Neural cell (in vitro differentiated cells): ENCODE results near the gene PTHLH. TPM values are rescaled to one million over a fixed set of nuclear protein-coding genes. Genes with fewer than 3 reads are reported as not detected.

ENCODE experiments used
- H2AFZ ChIP-seq: fragments of 200-600, 300-800 bp; sonication (generic), shearing (Covaris generic); 2 replicates; pipeline ENCODE4 v1.6.0; 2014; ENCODE audit warnings: low read depth, mild to moderate bottlenecking, antibody characterized with exemption, low read length, moderate library complexity
- H3F3A ChIP-seq: fragments of 200-600 bp; shearing (Covaris generic); 2 replicates; pipeline ENCODE4 v1.6.1; 2016; ENCODE audit warnings: mild to moderate bottlenecking, moderate library complexity, mixed read lengths, antibody characterized with exemption, low read length; ENCODE audit not compliant: insufficient read depth, poor library complexity, severe bottlenecking
- H3K27ac ChIP-seq: fragments of 200-600, 300-800 bp; sonication (generic), shearing (Covaris generic); 2 replicates; pipeline ENCODE4 v1.5.1; 2014; ENCODE audit warnings: mild to moderate bottlenecking, low read length, moderate library complexity
- H3K27me3 ChIP-seq: fragments of 300-800, 200-600 bp; sonication (generic), shearing (Covaris generic); 2 replicates; pipeline ENCODE4 v1.6.0; 2014; ENCODE audit warnings: mild to moderate bottlenecking, low read depth, low read length, moderate library complexity; ENCODE audit not compliant: insufficient read depth
- H3K36me3 ChIP-seq: fragments of 300-800, 200-600 bp; sonication (generic), shearing (Covaris generic); 2 replicates; pipeline ENCODE4 v1.5.1; 2014; ENCODE audit warnings: mild to moderate bottlenecking, antibody characterized with exemption, low read length, moderate library complexity; ENCODE audit not compliant: insufficient read depth
- H3K4me2 ChIP-seq: fragments of 300-800, 200-600 bp; sonication (generic), shearing (Covaris generic); 2 replicates; pipeline ENCODE4 v1.6.0; 2014; ENCODE audit warnings: mild to moderate bottlenecking, low read length
- H3K4me3 ChIP-seq: fragments of 300-800, 200-600 bp; sonication (generic), shearing (Covaris generic); 2 replicates; pipeline ENCODE4 v1.5.1; 2014; ENCODE audit warnings: mild to moderate bottlenecking, low read length, moderate library complexity
- H3K79me2 ChIP-seq: fragments of 200-600 bp; shearing (Covaris generic); replicated peaks from 2 replicates; pipeline ENCODE4 v1.6.0; 2014; ENCODE audit warnings: mild to moderate bottlenecking, low read length, moderate library complexity; ENCODE audit not compliant: insufficient read depth
- H3K9ac ChIP-seq: fragments of 300-800, 200-600 bp; sonication (generic), shearing (Covaris generic); 2 replicates; pipeline ENCODE4 v1.6.1; 2016; ENCODE audit warnings: mild to moderate bottlenecking, low read length, mixed read lengths
- H3K9me2 ChIP-seq: fragments of 200-600 bp; shearing (Covaris generic); 2 replicates; pipeline ENCODE4 v1.6.1; 2016; ENCODE audit warnings: mild to moderate bottlenecking, low read length, mixed read lengths; ENCODE audit not compliant: insufficient read depth
- H3K9me3 ChIP-seq: fragments of 200-600, 300-800 bp; sonication (generic), shearing (Covaris generic); 2 replicates; pipeline ENCODE4 v1.6.1; 2016; ENCODE audit warnings: mild to moderate bottlenecking, mixed run types, low read length, moderate library complexity, mixed read lengths
- H4K20me1 ChIP-seq: fragments of 200-600 bp; shearing (Covaris generic); 2 replicates; pipeline ENCODE4 v1.6.1; 2016; ENCODE audit warnings: mild to moderate bottlenecking, mixed run types; ENCODE audit not compliant: insufficient read depth
- EP300 ChIP-seq: fragments of 450-650 bp; conservative IDR thresholded peaks from 2 replicates; pipeline ENCODE4 v1.6.1; 2014; ENCODE audit warnings: antibody characterized with exemption, mild to moderate bottlenecking, moderate library complexity; ENCODE audit not compliant: poor library complexity, severe bottlenecking
- EZH2 ChIP-seq: fragments of 200-600, 300-800 bp; shearing (Covaris generic), sonication (generic); IDR thresholded peaks from 2 replicates; pipeline ENCODE4 v1.6.1; 2014; ENCODE audit warnings: antibody characterized with exemption, low read length, borderline replicate concordance, mild to moderate bottlenecking; ENCODE audit not compliant: insufficient read depth, poor library complexity, severe bottlenecking
- MXI1 ChIP-seq: fragments of 450-650 bp; conservative IDR thresholded peaks from 2 replicates; pipeline ENCODE4 v1.6.1; 2014; ENCODE audit warnings: antibody characterized with exemption, mild to moderate bottlenecking; ENCODE audit not compliant: poor library complexity, severe bottlenecking
- POLR2AphosphoS5 ChIP-seq: IDR thresholded peaks from 2 replicates; pipeline ENCODE4 v1.6.1; 2012
- RAD21 ChIP-seq: fragments of 450-650 bp; conservative IDR thresholded peaks from 2 replicates; pipeline ENCODE4 v1.6.1; 2014; ENCODE audit warnings: antibody characterized with exemption, mild to moderate bottlenecking, moderate library complexity
- REST ChIP-seq: IDR thresholded peaks from 2 replicates; pipeline ENCODE4 v1.6.1; 2012; ENCODE audit warnings: borderline replicate concordance
- SMC3 ChIP-seq: fragments of 450-650 bp; conservative IDR thresholded peaks from 2 replicates; pipeline ENCODE4 v1.6.1; 2014; ENCODE audit warnings: antibody characterized with exemption, mild to moderate bottlenecking, moderate library complexity; ENCODE audit not compliant: poor library complexity
- TAF1 ChIP-seq: IDR thresholded peaks from 2 replicates; pipeline ENCODE4 v1.6.1; 2012; ENCODE audit warnings: low read depth
- polyA plus RNA-seq: library from polyadenylated mRNA; depleted of rRNA; stranded (reverse); fragments of >200 nt; gene quantifications from 2 replicates; pipeline ENCODE4 v1.2.3, GENCODE V29; 2014
- TF ChIP-seq, protein P1 (sequence below): fragments of 450-650 bp; IDR thresholded peaks from 2 replicates; pipeline ENCODE4 v1.5.1; 2014; ENCODE audit warnings: antibody characterized with exemption, mild to moderate bottlenecking, moderate library complexity; ENCODE audit not compliant: poor library complexity, severe bottlenecking

The PTHLH gene
- polyA plus RNA-seq, 1 donor from 2014 or later: 0.22 TPM

- Histone ChIP-seq H3K36me3 (no peaks in the 10 kb centered on the region), H3K9me2 (no peaks in the 10 kb centered on the region), H4K20me1 (no peaks in the 10 kb centered on the region), H2AFZ (no peak overlapping the region), H3K27me3 (no peaks in the 10 kb centered on the region), H3K4me3 (no peak overlapping the region), H3K9ac (no peak overlapping the region), H3F3A (no peaks in the 10 kb centered on the region), H3K4me2 (no peak overlapping the region), H3K27ac (no peak overlapping the region), H3K79me2 (no peaks in the 10 kb centered on the region), H3K9me3 (no peaks in the 10 kb centered on the region)
- no peak for TF ChIP-seq POLR2AphosphoS5
- no peak for TF ChIP-seq EP300
- TF ChIP-seq SMC3: no peak
- TF ChIP-seq, protein P1, sequence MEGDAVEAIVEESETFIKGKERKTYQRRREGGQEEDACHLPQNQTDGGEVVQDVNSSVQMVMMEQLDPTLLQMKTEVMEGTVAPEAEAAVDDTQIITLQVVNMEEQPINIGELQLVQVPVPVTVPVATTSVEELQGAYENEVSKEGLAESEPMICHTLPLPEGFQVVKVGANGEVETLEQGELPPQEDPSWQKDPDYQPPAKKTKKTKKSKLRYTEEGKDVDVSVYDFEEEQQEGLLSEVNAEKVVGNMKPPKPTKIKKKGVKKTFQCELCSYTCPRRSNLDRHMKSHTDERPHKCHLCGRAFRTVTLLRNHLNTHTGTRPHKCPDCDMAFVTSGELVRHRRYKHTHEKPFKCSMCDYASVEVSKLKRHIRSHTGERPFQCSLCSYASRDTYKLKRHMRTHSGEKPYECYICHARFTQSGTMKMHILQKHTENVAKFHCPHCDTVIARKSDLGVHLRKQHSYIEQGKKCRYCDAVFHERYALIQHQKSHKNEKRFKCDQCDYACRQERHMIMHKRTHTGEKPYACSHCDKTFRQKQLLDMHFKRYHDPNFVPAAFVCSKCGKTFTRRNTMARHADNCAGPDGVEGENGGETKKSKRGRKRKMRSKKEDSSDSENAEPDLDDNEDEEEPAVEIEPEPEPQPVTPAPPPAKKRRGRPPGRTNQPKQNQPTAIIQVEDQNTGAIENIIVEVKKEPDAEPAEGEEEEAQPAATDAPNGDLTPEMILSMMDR: no peak
- TF ChIP-seq MXI1: no peak
- TF ChIP-seq TAF1: no peak
- no peak for TF ChIP-seq REST
- no peak for TF ChIP-seq EZH2
- no peak for TF ChIP-seq RAD21
These were observed 27.0 kb upstream of the PTHLH start for GRCh38 chr12:27999521-27999920.

- no peaks in the 10 kb centered on the region for H3K27me3 ChIP-seq
- no peaks in the 10 kb centered on the region for H3F3A ChIP-seq
- no peaks in the 10 kb centered on the region for H3K9me3 ChIP-seq
- no peaks in the 10 kb centered on the region for H3K79me2 ChIP-seq
- H3K9me2 ChIP-seq: no peaks in the 10 kb centered on the region
- no peak for TF ChIP-seq POLR2AphosphoS5
- no peak for TF ChIP-seq REST
- no peak for TF ChIP-seq EP300
- no peak for TF ChIP-seq RAD21
- no peak for TF ChIP-seq MXI1
- no peak for TF ChIP-seq EZH2
- TF ChIP-seq SMC3: no peak
- TF ChIP-seq, protein P1: no peak
- TF ChIP-seq TAF1: no peak
- H4K20me1 ChIP-seq: no peaks in the 10 kb centered on the region
- no peak overlapping the region for H3K27ac ChIP-seq
- H3K9ac ChIP-seq: no peak overlapping the region
- H3K36me3 ChIP-seq: no peaks in the 10 kb centered on the region
- H3K4me3 ChIP-seq: no peak overlapping the region
- H3K4me2 ChIP-seq: no peak overlapping the region
- no peak overlapping the region for H2AFZ ChIP-seq
These were observed 26.1 kb upstream of the PTHLH start for GRCh38 chr12:27998658-27999057.
